ENCODE results near the gene CBX5. TPM values are rescaled to one million over a fixed set of nuclear protein-coding genes. Genes with fewer than 3 reads are reported as not detected.
A peak's percentile ranks its signal among the peaks of the same experiment; 100 is the strongest.

The CBX5 gene
- total RNA-seq, 2 experiments from 2014 or later = 102 to 113 TPM

GRCh38 chr12:54276368-54276767 lies 3.6 kb downstream of the CBX5 start:
- Mint-ChIP-seq H3K27ac (peak overlapping the region; percentile 48), H3K9me3 (ENCODE audit: low read depth) (no peaks in the 10 kb centered on the region), H3K4me3 (no peak overlapping the region), H3K36me3 (peaks cover 36% of the 10 kb centered on the region), H3K4me1 (peaks cover 57% of the 10 kb centered on the region), H3K27me3 (no peaks in the 10 kb centered on the region)
- CTCF ChIA-PET = interaction anchor here (0.6 to 2.0 kb wide), 5 partner anchors 12 to 92 kb away, joined by 3 to 7 read pairs (median 3); no protein-coding TSS in a partner anchor
- no peak for DNase-seq
- no peak for ATAC-seq

- Mint-ChIP-seq H3K36me3 (peaks cover 39% of the 10 kb centered on the region), H3K27me3 (no peaks in the 10 kb centered on the region), H3K4me3 (no peak overlapping the region), H3K27ac (no peak overlapping the region), H3K9me3 (ENCODE audit: low read depth) (no peaks in the 10 kb centered on the region), H3K4me1 (peaks cover 69% of the 10 kb centered on the region)
- DNase-seq = no peak
- ATAC-seq = no peak
- CTCF ChIA-PET = interaction anchor here (1.0 to 1.3 kb wide), 2 partner anchors 42 to 51 kb away, joined by 3 read pairs; partner anchors contain the start of gene COPZ1
Observed at GRCh38 chr12:54273981-54274380, 5.9 kb downstream of the CBX5 start.

GRCh38 chr12:54272214-54272613 lies 7.7 kb downstream of the CBX5 start:
- DNase-seq (no peak), ATAC-seq (peak; percentile 67)
- Mint-ChIP-seq H3K36me3 (peaks cover 29% of the 10 kb centered on the region), H3K9me3 (ENCODE audit: low read depth) (no peaks in the 10 kb centered on the region), H3K27me3 (no peaks in the 10 kb centered on the region), H3K4me1 (peaks cover 59% of the 10 kb centered on the region), H3K27ac (peak overlapping the region; percentile 24), H3K4me3 (no peak overlapping the region)
- CTCF ChIA-PET = interaction anchor here (1.1 to 1.9 kb wide), 4 partner anchors 8 to 108 kb away, joined by 3 to 9 read pairs (median 4); partner anchors contain the start of gene HNRNPA1

GRCh38 chr12:54270345-54270744 lies 9.6 kb downstream of the CBX5 start:
- DNase-seq (no peak), ATAC-seq (no peak)
- H3K27me3 Mint-ChIP-seq = no peaks in the 10 kb centered on the region
- peak overlapping the region; percentile 11 for H3K27ac Mint-ChIP-seq
- H3K9me3 Mint-ChIP-seq (ENCODE audit: low read depth) = no peaks in the 10 kb centered on the region
- peaks cover 26% of the 10 kb centered on the region for H3K36me3 Mint-ChIP-seq
- peaks cover 46% of the 10 kb centered on the region for H3K4me1 Mint-ChIP-seq
- CTCF ChIA-PET = interaction anchor here (0.7 to 1.5 kb wide), 5 partner anchors 10 to 109 kb away, joined by 3 to 5 read pairs (median 3); no protein-coding TSS in a partner anchor
- no peak overlapping the region for H3K4me3 Mint-ChIP-seq

- H3K4me3 Mint-ChIP-seq = no peak overlapping the region
- DNase-seq (no peak), ATAC-seq (no peak)
- CTCF ChIA-PET = interaction anchor here (1.1 to 5.5 kb wide), 3 partner anchors 15 to 133 kb away, joined by 3 to 27 read pairs (median 3); no protein-coding TSS in a partner anchor
- no peaks in the 10 kb centered on the region for H3K9me3 Mint-ChIP-seq (ENCODE audit: low read depth)
- peaks cover 20% of the 10 kb centered on the region for H3K36me3 Mint-ChIP-seq
- peaks cover 32% of the 10 kb centered on the region for H3K4me1 Mint-ChIP-seq
- no peak overlapping the region for H3K27ac Mint-ChIP-seq
- H3K27me3 Mint-ChIP-seq = no peaks in the 10 kb centered on the region
Observed at GRCh38 chr12:54266852-54267251, 13.1 kb downstream of the CBX5 start.

- CTCF ChIA-PET = interaction anchor here (0.7 to 5.5 kb wide), 10 partner anchors 11 to 71 kb away, joined by 3 to 27 read pairs (median 4); partner anchors contain the start of genes CBX5 and HNRNPA1
- peaks cover 23% of the 10 kb centered on the region for H3K4me1 Mint-ChIP-seq
Observed at GRCh38 chr12:54265364-54265812, 14.5 kb downstream of the CBX5 start.

GRCh38 chr12:54262403-54262925 lies 17.5 kb downstream of the CBX5 start:
- CTCF ChIA-PET = interaction anchor here (1.0 to 1.1 kb wide), 2 partner anchors 10 to 108 kb away, joined by 3 to 4 read pairs; no protein-coding TSS in a partner anchor
- Mint-ChIP-seq H3K4me3 (no peak overlapping the region), H3K27me3 (no peaks in the 10 kb centered on the region), H3K27ac (no peak overlapping the region), H3K9me3 (ENCODE audit: low read depth) (no peaks in the 10 kb centered on the region), H3K36me3 (peaks cover 16% of the 10 kb centered on the region), H3K4me1 (peaks cover 32% of the 10 kb centered on the region)
- DNase-seq = no peak
- ATAC-seq = no peak

More at GRCh38 chr12:54265364-54265812, 14.5 kb downstream of the CBX5 start:
- DNase-seq = no peak
- no peak for ATAC-seq
- peaks cover 15% of the 10 kb centered on the region for H3K36me3 Mint-ChIP-seq
- H3K9me3 Mint-ChIP-seq (ENCODE audit: low read depth) = no peaks in the 10 kb centered on the region
- no peak overlapping the region for H3K27ac Mint-ChIP-seq
- no peaks in the 10 kb centered on the region for H3K27me3 Mint-ChIP-seq
- no peak overlapping the region for H3K4me3 Mint-ChIP-seq

- CTCF ChIA-PET = interaction anchor here (1.0 kb wide), 1 partner anchor 10 kb away, joined by 3 read pairs; no protein-coding TSS in a partner anchor
- no peak overlapping the region for H3K27ac Mint-ChIP-seq
- H3K4me3 Mint-ChIP-seq = no peak overlapping the region
- no peaks in the 10 kb centered on the region for H3K27me3 Mint-ChIP-seq
- H3K9me3 Mint-ChIP-seq (ENCODE audit: low read depth) = no peaks in the 10 kb centered on the region
- peaks cover 31% of the 10 kb centered on the region for H3K4me1 Mint-ChIP-seq
- no peak for ATAC-seq
- peaks cover 19% of the 10 kb centered on the region for H3K36me3 Mint-ChIP-seq
- no peak for DNase-seq
Observed at GRCh38 chr12:54261815-54262402, 18.0 kb downstream of the CBX5 start.

- H3K36me3 Mint-ChIP-seq = peaks cover 30% of the 10 kb centered on the region
- peaks cover 26% of the 10 kb centered on the region for H3K4me1 Mint-ChIP-seq
- CTCF ChIA-PET = interaction anchor here (1.2 to 2.2 kb wide), 5 partner anchors 8 to 109 kb away, joined by 3 to 10 read pairs (median 3); no protein-coding TSS in a partner anchor
- H3K9me3 Mint-ChIP-seq (ENCODE audit: low read depth) = no peaks in the 10 kb centered on the region
- no peak overlapping the region for H3K4me3 Mint-ChIP-seq
- ATAC-seq (peak; percentile 70), DNase-seq (no peak)
- H3K27me3 Mint-ChIP-seq = no peaks in the 10 kb centered on the region
- H3K27ac Mint-ChIP-seq = no peak overlapping the region
Observed at GRCh38 chr12:54259194-54260011, 20.5 kb downstream of the CBX5 start.

- H3K4me3 Mint-ChIP-seq = no peak overlapping the region
- H3K4me1 Mint-ChIP-seq = peaks cover 23% of the 10 kb centered on the region
- DNase-seq (no peak), ATAC-seq (no peak)
- peaks cover 28% of the 10 kb centered on the region for H3K36me3 Mint-ChIP-seq
- CTCF ChIA-PET = interaction anchor here (0.7 to 1.6 kb wide), 3 partner anchors 9 to 110 kb away, joined by 3 to 4 read pairs (median 3); no protein-coding TSS in a partner anchor
- no peaks in the 10 kb centered on the region for H3K9me3 Mint-ChIP-seq (ENCODE audit: low read depth)
- H3K27ac Mint-ChIP-seq = no peak overlapping the region
- no peaks in the 10 kb centered on the region for H3K27me3 Mint-ChIP-seq
Observed at GRCh38 chr12:54258201-54258681, 21.7 kb downstream of the CBX5 start.

- CTCF ChIA-PET = interaction anchor here (2.5 kb wide), 1 partner anchor 111 kb away, joined by 8 read pairs; no protein-coding TSS in a partner anchor
- Mint-ChIP-seq H3K36me3 (peaks cover 31% of the 10 kb centered on the region), H3K27ac (no peak overlapping the region), H3K4me3 (no peak overlapping the region), H3K9me3 (ENCODE audit: low read depth) (no peaks in the 10 kb centered on the region), H3K4me1 (peaks cover 21% of the 10 kb centered on the region), H3K27me3 (no peaks in the 10 kb centered on the region)
- DNase-seq (no peak), ATAC-seq (no peak)
Observed at GRCh38 chr12:54257332-54257731, 22.6 kb downstream of the CBX5 start.

- H3K4me3 Mint-ChIP-seq = no peak overlapping the region
- no peak for DNase-seq
- H3K4me1 Mint-ChIP-seq = peaks cover 7% of the 10 kb centered on the region
- no peaks in the 10 kb centered on the region for H3K9me3 Mint-ChIP-seq (ENCODE audit: low read depth)
- CTCF ChIA-PET = interaction anchor here (0.7 to 3.3 kb wide), 16 partner anchors 9 to 899 kb away, joined by 3 to 27 read pairs (median 4); partner anchors contain the start of genes CBX5 and COPZ1
- H3K27me3 Mint-ChIP-seq = no peaks in the 10 kb centered on the region
- H3K27ac Mint-ChIP-seq = no peak overlapping the region
- ATAC-seq = no peak
- H3K36me3 Mint-ChIP-seq = peaks cover 51% of the 10 kb centered on the region
Observed at GRCh38 chr12:54253240-54253639, 26.7 kb downstream of the CBX5 start.
